Mucosa of gallbladder (tissue), 1 donor: ENCODE data around the gene AUTS2. TPM values are rescaled to one million over a fixed set of nuclear protein-coding genes. Genes with fewer than 3 reads are reported as not detected.
A peak's percentile ranks its signal among the peaks of the same experiment; 100 is the strongest.

ENCODE experiments used
- DNase-seq: peaks from one replicate; pipeline ENCODE4 v3.0.0-alpha.2; 2020; ENCODE audit warnings: low spot score
- total RNA-seq: library from RNA; stranded (reverse); gene quantifications from one replicate; pipeline ENCODE4 v1.2.1, GENCODE V29; 2021
- donor health status: DM: no; HTN: no; CAD: no.

Gene AUTS2
- total RNA-seq, 1 donor from 2014 or later, result 50.1 TPM

DNA sequence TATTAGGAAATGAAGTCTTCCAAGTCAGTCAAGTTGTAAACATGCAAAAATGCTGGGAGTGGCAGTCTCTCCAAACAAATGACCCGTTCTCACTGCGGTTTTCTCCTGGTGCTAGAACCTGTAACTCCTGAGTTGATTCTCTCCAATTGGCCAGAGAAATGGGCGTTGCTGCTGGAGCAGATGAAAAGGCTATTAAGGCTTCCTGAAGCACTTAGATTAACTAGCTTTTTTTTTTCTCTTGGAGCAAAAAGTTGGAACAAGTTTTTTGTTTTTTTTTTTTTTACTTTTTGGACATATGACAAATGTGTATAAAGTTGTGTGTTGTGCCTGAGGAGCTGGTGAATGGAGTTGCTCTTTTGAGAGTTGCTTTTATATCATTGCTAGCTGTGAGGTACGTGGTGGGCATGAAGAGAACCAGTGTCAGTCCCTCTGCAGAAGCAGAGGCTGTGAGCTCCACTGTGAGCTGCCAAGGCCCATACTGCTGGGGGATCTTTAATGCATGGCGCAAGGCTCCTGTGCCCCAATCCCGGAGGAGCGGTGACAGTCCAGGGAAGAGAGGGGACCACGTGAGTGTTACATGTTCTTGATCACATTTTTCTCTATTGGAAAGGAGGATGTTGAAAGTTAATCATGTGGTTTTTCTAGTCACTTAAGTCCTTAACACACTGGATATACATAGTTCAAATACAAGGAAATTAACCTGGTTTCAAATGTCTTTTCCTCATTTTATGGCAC, 1140.0 kb downstream of the AUTS2 start:
- peak; percentile 21 for DNase-seq

DNA sequence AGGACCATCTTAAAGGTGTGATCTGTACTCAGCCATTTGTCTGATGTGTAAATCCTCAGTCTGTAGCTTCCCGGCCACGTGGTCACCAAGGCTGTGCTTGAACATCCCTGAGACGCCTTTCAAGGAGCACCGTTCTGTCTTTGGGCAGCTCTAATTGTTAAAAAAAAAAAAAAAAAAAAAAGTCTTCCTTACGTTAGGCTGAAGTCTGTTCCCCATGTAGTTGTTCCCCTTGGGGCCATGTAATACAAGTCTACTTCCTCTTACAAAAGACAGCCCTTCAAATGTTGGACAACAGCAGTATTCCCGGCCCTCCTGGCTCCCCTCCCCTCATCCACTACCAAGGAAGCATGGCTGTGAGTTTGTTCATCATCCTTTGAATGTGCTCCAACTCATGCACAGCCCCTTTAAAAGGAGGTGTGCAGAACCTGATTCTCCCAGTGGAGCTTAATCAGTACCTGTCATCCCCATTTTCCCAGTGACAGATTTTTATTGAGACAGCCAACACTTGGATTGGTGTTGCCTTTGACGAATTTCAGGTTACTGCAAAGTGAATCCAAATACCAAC, 1141.5 kb downstream of the AUTS2 start:
- no peak for DNase-seq

DNA sequence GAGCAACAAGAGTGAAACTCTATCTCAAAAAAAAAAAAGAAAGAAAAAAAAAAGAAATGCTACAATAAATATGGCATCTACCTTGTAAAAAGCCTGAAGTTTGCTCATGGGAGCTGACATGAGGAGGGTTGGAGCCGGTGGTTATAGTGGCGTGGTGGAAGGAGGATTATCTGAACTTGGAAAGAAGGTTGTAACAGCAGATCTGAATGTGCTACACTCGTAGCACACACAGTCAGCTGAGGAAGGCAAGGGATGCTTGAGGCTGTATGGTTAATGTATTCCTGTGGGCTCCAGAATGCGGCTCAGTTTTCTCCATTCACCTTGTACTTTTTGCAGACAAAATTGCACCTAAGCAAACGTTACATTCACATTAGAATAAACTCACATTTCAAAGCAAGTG, 1143.4 kb downstream of the AUTS2 start:
- DNase-seq, result no peak

DNA sequence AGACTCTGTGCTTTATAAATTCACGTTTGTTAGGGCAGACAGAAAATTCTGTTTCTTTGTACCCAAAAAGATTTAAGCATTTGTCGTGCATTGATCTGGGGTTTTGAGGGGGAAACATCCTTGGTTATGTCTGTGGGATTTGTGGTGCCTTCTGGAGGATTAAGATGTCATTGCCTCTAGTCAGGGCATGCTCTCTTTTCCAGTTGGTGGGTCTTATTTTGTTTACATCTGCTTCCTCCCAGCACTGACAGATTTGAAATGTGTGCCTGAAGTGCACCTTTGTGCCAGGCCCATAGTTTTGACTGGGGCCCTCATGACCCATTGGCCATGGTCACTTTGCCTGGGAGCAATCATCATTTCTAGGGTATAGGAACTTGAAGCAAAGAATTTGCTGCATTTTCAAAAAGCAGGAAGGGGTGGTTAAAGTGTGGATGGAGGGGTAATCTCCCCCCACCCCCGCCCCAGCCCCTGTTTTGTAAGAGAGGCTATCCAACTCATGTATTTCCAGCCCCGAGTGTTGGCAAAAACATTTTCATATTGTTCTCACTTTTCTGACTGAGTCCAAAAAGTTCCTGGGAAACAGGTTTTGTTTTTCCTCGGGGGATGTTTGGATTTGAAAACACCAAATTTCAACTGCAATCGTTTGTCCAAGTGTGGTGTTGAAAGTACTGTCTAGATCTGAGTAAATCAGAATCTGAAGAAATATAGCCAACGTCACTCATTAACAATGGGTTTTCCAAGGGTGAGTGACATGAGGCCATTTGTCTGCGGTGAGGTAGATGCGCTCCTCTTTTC, 1145.5 kb downstream of the AUTS2 start:
- DNase-seq, result no peak

DNA sequence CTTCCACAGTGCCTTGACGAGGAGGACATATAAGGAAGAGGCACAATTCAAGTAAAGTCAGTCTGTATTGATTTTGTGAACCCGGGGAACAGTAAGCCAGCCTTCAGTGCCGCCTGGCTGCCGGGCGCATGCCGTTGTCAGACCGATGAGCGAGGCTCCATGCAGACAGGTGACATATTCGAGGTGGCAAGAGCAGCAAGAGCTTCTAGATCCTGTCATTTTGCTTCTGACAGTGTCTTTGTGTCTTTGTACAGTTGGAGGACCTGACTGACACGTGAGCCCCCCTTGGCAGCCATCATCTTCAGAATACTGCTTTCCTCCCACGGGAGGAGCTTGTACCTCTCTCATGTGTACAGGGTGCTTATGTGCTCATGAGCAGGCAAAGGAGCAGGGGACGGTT, 1146.2 kb downstream of the AUTS2 start:
- no peak for DNase-seq

DNA sequence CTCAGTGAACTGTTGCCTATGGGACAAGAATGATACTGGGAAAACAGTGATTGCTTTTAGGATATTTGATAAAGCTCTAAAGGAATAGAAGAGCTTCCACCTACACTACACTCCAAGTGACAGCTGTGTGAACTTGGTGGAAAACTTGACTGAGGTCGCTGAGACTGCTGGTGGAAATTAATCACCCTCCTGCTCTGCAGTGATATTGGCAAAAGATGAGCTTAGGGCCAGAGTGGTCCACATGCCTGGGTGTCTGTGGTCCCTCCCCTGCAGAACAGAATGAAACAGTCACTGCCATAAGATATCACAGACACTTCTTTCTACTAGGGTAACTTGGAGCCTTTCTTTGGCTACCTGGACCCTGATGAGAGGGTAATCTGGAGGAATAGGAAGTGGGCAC, 1151.6 kb downstream of the AUTS2 start:
- no peak for DNase-seq

DNA sequence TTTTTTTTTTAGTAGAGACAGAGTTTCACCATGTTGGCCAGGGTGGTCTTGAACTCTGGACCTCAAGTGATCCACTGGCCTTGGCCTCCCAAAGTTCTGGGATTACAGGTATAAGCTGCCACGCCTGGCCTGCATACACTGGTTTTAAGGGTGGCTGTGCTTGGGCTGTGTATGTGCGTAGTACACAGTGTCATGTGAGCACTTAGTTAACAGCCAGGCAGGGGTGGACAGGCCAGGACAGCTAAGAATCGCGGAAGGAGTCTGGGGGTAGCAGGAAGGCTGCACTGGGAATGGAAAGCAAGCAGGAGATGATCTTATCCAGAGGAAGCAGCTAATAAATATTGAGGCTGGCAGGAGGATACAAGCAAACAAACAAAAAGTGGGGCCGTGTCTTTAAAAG, 1153.6 kb downstream of the AUTS2 start:
- DNase-seq, result no peak

DNA sequence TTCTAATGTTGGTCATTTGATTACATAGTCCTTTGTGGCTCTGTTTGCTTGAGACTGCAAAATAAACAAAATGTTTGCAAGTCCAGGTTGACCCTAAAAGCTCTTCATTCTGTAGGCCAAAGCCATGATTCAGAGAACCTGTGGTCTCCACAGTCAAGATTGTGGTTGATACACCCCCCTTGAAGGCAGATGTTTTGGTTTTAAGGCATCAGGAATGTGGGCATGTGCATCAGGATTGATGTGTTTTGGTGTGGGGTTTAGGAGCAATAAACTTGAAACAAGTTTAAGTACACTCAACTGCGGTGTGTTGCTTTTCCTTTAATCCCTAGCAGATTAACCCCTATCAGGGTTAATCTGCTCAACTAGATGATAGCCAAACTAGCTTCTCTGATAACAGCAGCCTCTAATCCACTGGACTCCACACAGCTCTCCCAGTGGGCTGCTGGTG, 1154.5 kb downstream of the AUTS2 start:
- DNase-seq, result no peak

DNA sequence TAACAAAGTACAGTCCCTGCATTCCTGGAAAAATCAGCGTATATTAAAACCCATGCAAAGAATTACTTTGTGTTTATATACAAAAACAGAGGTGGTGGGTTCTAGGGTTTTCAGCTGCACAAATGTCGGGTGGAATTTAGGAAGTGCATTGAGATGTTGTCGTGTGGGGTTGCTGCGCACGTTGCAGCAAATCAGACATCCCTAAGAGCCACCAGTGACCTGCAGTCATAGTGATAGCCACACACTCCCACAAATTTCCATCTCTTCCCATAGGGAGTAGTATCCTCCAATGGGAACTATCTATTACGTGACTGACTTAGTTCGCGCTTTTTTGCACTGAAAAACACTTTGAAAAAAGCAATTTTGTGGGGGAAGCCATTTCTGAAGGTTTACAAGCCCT, 1158.5 kb downstream of the AUTS2 start:
- no peak for DNase-seq

DNA sequence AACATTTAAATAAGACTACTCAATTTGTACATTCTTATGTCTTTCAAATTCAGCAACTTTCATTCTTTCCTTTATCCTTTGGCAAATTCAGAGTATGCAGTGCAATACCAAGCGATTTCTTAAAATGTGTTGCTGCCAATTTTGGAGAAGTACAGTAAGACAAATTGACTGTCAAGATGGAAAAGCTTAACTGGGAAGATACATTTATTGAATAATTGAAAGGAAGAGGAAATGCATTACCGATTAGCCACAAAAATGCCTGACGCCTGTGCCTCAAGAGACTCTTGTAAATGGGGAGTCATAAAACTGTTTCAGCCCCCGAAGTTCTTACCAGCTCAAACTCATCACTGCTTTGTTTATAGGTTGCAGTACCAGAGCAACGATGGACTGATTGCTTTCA, 1160.4 kb downstream of the AUTS2 start:
- DNase-seq, result no peak

DNA sequence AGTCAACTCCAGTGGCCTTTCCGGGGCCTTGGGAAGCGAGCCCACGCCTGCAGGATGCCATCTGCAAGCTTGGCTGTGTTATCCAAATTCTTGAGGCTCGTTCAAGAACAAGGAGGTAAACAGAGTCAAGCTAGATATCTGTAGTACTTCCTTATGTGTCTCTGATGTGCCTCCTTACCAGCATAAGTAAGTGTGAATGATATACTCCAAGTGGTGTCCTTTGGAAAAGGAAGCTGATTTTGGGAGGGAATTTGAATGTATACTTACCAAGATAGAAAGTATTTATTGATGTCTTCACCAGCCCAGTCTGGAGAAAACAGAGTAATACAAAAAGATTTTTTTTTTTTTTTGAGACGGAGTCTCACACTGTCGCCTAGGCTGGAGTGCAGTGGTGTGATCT, 1161.4 kb downstream of the AUTS2 start:
- no peak for DNase-seq

DNA sequence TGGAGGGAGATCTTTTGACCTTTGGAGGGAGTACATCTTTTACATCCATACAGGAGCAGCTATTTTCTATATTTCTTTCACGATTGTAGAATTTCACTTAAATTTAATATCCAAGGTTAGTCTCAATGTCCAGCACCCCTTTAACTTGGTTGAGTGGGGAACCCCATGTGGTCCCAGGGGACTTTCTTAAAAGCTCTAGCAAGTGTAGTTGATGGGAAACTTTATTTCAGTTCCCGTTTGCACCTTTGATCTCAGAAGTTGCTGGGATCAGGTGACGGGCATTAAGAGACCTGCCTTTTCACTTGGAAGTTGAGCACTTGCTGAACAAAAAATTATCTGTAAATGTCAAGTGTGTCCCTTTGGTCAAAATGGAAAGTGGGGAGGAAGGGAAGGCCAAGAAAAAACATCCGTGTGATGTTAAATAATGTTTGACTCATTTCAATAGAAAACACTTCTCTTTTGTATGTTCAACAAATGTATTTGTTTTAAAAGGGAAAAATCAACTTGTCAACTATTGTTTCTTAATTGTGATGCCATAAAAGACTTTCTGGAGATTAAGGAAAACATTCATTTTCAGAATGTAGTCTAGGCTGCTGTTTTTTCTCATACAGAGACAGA, 1163.5 kb downstream of the AUTS2 start:
- DNase-seq, result no peak

DNA sequence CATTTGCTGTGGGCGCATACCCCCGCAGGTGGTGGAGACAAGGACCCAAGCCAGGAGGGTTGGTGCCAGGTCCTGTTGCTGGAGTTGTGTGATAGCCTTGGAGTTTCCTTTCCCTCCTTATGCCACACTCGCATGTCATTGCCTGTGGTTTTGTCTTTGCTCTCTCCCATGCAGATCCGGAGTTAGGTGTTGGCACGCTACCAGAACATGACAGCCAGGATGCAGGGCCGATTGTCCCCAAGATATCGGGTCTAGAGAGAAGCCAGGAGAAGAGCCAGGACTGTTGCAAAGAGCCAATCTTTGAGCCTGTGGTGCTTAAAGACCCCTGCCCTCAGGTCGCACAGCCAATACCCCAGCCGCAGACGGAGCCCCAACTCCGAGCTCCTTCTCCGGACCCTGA, 1164.4 kb downstream of the AUTS2 start:
- no peak for DNase-seq

DNA sequence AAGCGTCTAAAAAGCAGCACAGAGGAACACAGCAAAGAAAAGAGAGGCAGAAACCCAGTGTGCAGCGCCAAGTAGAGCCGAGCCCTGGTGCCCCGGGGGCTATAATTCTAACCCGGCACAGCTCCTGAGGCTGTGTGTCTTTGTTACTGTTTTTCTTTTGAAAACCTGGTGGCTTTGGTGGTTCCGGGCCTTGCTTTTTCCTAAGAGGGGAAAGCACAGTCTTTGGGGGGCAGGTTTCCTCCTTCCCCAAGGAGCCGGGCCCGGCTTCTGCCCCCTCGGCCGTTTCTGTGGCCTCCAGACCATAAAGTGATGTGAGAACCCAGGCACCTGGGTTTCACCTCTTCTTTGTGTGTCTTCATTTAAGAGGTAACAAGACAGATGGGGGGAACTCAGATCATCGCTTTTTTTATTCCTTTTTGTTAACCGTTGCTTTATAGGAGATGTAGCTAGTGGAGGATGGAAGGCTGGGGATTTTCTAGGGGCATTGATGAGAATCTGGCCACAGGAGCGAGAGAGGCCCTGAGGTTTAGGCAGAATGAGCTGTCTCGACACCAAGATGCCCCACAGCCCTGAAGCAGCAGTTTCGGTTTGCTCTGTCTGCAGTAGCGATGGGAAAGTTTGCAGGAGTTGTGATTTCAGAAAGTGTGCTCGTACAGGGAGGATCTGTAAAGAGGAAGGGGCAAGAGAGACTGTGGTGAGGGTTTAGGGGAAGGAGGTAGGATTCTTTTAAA, 1165.9 kb downstream of the AUTS2 start:
- no peak for DNase-seq

DNA sequence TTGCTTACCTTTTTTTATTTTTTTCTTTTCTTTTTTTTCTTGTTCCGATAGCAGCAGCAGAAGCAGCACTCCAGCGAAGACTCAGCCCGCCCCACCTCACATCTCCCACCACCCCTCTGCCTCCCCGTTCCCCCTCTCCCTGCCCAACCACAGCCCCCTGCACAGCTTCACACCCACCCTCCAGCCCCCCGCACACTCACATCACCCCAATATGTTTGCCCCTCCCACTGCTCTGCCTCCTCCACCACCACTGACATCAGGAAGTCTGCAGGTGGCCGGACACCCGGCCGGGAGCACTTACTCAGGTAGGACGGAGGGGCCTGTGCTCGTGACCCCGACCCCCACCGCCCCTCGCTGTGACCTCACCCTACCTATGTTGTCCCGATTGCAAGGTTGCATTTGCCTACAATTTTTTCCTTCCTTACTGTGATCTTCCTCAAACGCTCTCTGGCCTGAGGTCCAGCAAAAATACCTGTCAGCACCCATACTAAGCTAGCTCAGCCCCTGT, 1166.5 kb downstream of the AUTS2 start:
- DNase-seq, result no peak

DNA sequence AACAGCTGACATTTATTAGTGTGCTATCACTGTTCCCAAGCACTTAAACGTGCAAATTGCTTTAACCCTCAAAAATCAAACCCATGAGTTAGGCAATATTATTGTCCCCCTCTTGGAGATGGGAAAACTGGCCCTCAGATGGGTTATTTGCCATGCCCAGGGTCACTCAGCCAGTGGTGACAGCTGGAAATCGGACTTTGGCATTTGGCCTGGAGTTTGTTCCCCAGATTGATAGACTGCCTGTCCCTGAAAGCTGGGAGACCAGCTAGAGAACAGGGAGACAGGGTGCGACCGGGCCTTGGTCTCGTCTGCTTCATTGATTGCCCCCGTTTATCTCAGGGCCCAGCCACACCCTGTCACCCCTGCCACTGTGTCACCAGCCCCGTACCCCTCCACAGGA, 1167.4 kb downstream of the AUTS2 start:
- no peak for DNase-seq

DNA sequence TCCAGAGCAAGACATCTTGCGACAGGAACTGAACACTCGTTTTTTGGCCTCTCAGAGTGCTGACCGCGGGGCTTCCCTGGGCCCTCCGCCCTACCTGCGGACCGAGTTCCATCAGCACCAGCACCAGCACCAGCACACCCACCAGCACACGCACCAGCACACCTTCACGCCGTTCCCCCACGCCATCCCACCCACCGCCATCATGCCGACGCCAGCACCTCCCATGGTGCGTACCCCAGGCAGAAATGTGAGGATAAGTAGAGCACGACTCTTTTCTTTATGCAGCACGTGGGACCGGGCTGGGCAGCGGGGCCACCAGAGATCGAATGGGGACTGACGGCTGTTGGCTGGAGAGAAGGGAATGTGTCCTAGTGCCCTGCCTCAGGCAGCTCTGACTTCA, 1167.8 kb downstream of the AUTS2 start:
- DNase-seq, result no peak

DNA sequence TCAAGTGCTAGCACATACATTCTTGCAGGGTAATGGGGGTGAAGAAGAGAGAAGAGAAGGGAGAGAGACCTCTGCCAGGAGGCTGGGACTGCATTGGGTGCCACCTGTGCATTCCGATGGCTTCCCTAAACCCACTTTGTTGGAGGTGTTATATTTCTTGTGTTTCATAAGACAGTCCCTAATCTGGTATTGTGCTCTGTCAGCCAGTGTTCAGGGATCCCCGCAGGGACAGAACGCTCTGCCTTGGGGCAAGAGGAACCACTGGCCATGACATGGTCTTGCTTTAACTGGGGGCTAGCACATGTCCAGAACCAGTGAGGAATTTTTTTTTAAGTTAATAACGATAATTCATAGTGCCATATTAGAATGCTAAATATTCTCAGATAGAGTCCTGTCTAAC, 1168.4 kb downstream of the AUTS2 start:
- DNase-seq, result no peak

DNA sequence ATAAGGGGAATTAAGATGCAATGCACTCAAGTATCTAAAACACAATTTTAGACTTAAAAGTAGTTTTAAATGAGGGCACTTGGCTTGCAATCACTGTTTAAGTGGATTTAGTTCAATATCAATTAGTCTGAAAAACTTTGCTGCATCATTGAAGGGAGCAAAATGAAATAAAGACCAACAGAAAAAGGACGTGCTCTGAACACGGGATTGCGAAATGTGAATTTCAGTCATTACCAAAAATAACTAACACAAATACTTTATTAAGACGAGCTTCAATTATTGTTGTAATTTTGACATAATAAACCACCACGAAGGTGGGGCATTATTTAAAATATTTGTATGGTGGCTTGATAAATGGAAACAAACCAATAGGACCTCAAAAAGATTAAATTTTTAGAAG, 1171.9 kb downstream of the AUTS2 start:
- DNase-seq, result no peak

DNA sequence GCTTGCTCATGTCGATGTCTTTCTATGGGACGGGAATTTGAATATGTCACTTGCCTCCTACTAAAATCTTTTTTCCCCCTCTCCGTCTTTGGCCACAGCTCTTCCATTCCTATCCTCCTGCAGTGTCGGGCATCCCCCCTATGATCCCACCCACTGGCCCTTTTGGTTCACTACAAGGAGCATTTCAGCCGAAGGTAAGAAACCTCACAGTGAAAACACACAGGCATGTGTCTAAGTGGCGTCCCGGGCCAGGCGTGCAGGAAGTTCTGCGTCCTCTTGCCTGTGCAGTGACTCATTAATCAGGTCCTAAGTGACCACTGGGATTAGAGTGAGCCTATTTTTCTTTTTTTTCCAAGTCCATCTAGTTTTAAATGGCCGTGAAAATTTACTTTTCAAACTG, 1173.2 kb downstream of the AUTS2 start:
- DNase-seq, result no peak

DNA sequence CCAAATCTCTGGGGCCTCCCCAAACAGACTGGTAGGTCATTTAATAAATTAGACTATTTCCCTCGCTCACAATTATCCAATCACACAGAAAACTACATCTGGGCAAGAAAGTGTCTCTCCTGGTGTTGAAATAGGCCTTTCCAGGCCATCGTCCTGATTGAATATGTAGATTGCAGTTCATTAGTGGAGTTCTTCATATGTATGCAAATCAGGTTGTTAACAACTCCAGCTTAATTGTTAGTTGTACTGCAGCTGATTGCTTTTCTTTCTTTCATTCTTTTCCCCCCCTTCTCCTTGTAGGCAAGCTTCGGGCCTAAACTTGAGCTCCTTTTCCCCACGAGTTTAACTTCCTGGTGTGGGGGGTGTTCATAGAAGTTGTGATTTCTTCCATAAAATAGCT, 1174.6 kb downstream of the AUTS2 start:
- no peak for DNase-seq

DNA sequence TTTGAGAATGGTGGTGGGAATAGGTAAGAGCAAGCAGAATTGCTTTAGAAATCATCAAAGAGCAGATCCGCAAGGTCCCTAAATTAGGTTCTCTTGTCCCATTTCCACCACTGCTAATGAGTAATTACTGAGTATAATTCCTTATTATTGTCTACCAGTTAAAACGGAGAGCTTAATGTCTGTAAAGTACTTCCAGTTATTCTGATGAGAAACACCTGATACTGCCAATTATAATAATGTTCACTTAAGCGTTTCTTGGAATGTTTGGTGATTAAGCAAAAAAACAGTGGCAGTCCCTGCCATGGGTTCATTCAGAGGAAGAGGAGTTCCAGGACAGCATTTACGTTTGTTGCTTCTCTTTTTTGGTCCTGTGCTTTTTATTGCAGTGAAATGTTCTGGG, 1175.1 kb downstream of the AUTS2 start:
- DNase-seq, result no peak
